ENCODE results near the gene IREB2. TPM values are rescaled to one million over a fixed set of nuclear protein-coding genes. Genes with fewer than 3 reads are reported as not detected.
A peak's percentile ranks its signal among the peaks of the same experiment; 100 is the strongest.
"Not testable (repeated sequence)": the region's sequence is repeated elsewhere in the genome, so short reads cannot be mapped to it uniquely, and the experiment has no call there.

The IREB2 gene, protein sequence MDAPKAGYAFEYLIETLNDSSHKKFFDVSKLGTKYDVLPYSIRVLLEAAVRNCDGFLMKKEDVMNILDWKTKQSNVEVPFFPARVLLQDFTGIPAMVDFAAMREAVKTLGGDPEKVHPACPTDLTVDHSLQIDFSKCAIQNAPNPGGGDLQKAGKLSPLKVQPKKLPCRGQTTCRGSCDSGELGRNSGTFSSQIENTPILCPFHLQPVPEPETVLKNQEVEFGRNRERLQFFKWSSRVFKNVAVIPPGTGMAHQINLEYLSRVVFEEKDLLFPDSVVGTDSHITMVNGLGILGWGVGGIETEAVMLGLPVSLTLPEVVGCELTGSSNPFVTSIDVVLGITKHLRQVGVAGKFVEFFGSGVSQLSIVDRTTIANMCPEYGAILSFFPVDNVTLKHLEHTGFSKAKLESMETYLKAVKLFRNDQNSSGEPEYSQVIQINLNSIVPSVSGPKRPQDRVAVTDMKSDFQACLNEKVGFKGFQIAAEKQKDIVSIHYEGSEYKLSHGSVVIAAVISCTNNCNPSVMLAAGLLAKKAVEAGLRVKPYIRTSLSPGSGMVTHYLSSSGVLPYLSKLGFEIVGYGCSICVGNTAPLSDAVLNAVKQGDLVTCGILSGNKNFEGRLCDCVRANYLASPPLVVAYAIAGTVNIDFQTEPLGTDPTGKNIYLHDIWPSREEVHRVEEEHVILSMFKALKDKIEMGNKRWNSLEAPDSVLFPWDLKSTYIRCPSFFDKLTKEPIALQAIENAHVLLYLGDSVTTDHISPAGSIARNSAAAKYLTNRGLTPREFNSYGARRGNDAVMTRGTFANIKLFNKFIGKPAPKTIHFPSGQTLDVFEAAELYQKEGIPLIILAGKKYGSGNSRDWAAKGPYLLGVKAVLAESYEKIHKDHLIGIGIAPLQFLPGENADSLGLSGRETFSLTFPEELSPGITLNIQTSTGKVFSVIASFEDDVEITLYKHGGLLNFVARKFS
- total RNA-seq, result 76.9 TPM

DNA sequence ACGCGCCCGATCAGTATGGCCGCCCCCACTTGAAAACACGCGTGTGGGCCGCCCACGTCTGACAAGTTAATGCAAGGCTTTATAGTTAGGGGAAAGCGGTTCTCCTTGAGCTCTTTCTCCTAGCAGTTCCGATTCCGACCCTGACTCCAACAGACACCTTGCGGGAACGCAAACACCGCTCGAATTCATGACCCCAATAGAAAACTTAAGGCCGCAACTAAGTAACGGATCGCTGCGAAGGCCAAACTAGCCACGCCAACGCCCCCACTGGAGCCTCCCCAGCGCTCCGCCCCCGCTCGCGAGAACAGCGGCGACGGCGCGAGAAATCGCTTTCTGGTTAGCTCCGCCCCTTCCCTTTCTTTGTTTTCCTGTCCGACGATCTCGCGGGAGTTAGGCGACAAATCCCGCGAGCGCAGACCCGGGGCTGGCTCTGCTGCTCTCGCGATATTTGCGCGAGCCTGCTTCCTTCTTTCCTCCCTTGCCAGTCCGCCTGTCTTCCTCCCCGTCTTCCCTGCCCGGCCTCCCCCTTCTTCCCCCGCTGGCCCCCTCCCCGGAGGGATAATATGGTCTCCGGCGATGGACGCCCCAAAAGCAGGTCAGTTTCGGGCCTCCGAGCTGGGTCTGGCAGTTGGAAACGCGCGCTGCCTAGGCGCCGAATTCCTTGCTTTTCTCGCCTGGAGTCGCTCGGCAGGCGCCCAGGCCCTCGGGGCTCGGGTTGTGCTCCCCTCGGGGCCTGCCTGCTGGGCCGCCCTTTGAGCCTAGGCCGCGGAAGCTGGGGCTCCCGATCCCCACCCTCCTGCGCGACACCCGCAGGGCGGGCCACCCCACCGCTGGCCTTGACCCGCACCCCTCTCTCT lies at the start of gene IREB2:
TSS of gene IREB2 (plus strand) at position 455 of the 857 bp plus-strand sequence. CDS start at position 577, 122 bp downstream.
- peak; percentile 96 for DNase-seq

DNA sequence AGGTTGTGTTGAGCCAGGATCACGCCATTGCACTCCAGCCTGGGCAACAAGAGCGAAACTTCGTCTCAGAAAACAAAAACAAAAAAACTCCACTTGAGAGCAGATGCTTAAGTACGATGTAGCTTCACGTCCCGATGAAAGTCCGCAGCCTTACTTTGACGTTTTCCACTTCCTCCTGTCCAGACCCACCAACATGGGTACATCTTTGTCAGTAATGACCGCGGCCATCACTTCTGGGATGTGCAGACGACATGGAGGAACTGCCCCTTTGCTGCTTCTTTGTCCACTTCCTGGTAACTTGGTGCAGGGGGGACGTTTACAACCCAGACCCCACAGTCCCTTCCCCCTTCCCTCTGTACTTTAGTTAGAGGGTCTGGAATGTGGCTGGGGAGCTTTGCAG lies 49.2 kb upstream of the IREB2 start:
- no peak for DNase-seq

DNA sequence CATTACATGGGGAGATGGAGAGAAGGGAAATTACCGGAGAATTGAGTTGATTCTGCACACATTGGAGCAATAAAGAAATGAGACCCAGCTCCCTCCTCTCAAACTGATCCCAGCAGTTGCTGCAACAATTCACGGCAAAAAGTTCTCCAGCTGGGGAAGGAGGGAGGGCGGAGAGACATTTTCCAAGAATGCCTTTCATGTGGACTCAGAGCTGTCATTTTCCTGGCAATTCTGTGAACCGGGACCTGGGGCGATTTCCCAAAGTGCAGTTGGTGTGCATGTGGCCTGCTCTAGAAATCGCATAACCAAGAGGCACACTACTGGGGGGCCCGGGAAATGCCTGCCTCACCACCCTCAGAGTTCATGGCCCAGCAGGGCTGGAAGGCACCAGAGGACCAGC lies 48.7 kb upstream of the IREB2 start:
- no peak for DNase-seq

DNA sequence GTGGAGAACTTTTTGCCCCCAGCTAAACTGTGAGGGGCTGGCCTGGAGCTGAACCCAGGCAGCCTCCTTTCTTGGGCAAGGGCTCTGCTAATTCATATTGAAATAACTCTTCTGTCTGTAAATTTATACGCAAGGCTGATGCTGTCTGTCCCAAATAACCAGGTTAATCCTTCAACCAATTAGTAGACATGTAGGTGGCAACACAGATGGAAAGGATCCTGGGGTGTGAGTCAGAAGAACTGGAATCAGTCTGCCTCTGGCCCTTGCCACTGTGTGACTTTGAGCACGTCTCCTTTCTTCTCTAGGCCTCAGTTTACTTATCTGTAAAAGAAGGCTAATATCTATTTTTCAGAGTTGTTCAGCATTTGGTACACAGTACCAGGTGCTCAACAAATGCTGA lies 48.3 kb upstream of the IREB2 start:
- no peak for DNase-seq

DNA sequence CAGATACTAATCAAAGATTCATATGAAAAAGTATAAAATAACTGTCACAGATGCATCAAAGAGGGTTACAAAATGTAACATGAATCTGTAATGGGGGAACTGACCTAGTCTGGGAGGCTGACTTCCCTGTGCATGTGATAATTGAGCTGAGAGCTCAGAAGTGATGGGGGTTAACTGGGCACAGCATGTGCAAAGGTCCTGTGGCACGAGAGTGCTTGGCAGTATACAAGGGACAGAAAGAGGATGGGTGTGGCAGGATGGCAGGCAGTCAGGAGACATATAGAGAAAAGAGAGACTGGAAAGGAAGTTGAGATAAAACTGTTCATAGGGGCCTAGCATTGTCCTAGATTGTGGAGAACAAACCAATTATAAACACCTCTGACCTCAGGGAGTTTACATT lies 47.8 kb upstream of the IREB2 start:
- no peak for DNase-seq

DNA sequence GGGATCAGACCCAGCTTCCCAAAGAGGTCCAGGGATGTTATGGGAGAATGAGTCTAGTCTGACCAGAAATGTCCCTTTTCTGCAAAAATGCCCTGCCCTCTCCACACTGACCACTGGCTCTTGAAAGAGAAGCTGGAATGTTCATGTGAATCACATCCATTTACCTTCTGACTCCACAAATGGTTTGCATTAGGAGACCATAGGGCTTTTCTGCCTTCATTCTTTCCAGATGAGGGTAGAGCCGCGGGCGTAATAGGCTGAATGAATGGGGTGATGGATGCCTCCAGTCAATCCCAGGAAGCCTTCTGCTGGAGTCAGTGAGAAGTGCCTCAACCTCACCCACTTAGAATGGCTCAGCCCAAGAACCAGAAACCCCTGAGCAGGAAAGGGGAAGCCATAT lies 47.2 kb upstream of the IREB2 start:
- DNase-seq, result no peak

DNA sequence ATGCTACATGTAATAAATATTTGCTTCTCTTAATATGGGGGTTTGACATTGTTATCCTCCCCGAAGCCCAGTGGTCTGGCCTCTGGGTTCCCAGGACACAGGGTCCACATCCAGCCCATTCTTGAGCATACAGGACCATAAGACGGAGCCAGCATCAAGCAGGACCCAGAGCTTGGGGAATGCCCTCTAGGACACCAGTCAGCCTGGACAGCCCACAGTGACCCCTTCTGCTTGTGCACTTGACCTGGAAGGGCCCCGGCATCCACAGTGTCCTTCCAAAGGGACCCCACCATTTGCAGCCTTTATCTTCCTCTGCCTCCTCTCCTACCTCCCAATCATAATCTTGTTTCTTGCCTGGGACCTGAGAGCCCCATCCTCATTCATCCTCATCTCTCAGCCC lies 46.2 kb upstream of the IREB2 start:
- DNase-seq, result no peak

DNA sequence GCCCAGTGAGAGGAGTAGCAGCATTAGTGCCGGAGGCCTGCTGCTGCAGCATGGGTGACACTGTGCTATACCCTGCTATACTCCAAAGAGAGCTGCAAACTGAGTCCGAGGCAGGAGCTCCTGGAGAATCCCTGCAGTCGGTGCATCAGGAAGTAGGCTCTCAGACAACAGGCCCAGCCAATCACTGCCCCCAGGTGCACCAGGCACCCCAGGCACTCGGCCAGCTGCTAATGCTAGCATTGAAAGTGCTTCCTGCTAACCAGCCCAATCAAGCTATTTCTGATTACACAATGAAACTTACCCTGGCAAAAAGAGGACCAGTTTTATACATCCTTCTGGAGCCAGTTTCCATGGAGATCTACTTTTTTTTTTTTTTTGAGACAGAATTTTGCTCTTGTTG lies 45.6 kb upstream of the IREB2 start:
- DNase-seq, result no peak

DNA sequence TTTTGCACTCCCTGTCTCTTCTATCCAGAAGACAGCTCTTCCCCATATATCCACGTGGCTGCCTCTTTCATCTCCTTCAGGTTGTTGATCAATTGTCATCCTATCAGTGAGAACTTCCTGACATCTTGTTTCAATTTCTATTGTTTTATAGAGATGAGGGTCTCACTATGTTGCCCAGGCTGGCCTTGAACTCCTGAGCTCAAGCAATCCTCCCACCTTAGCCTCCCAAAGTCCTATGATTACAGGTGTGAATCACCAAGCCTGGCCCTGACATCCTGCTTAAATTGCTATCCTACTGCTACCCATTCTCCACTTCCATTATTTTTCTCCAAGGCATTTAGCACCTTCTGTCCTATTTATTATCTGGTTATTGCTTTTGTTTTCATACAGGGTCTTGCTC lies 44.9 kb upstream of the IREB2 start:
- DNase-seq, result no peak

DNA sequence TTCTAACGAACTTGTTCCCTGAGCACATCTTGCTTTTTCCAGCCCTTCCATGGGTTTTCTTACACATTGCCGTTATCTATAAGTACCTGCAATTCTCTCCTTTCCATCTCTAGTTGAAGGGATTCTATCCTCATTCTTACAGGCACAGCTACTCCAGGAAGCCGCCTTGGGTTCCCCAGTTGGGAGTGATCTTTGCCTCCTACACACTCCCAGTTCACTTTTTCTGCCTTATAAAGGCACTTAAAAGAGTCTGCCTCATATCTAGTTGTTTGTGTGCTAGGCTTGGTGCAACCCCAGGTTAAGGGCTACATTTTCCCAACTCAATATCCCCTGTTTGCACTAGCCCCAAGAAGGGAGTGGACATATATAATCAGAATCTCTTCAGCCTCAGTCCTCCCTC lies 44.0 kb upstream of the IREB2 start:
- DNase-seq, result no peak

DNA sequence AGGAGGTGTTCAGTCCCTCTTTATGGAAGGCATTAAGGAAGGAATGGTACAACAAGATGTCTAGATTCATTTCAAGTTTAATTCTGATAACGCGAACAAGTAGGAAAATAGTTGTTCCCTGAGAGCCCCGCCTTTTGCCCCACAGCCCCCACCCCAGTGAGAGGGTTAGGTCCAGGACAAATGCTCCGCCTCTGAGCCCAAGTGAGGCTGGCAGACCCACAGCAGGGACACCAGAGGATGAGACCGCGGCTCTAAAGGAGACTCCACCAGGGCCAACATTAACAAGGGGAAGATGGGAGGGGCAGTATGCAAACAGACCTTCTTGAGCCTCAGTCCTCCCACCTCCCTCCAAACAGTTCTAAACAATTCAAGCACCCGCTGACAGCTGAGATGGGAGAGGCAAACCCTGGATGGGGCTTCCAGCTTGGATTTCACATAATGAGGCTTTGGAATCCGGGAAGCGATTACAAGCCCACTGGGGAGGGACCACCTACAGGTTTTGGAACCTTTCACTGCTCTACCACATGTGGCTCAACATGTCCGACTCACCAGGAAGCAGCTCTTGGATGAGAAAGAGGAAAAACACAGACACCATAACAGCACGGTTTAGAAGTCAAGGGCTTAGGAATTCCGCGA lies 42.9 kb upstream of the IREB2 start:
- DNase-seq, result no peak

DNA sequence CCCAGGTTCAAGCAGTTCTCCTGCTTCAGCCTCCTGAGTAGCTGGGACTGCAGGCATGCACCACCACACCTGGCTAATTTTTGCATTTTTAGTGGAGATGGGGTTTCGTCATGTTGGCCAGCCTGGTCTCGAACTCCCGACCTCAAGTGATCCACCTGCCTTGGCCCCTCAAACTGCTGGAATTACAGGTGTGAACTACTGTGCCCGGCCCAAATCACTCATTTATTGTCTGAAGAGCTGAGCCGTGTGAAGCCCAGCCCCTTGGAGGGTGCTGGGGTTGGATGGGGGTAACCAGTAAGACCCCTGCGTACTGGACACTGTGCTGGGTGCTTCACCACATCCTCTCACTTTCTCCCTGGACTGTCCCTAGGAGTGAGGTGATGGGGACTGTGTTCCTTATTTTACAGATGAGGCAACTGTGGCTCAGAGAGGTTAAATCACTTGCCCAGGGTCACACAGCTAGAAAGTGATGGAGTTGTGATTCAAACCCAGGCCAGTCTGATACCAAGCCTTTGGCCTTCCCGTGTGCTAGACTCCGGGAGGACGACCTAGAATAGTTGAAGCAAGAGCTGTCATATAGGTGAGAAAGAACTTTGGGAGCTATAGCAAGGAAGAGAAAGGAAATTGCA lies 41.7 kb upstream of the IREB2 start:
- no peak for DNase-seq

DNA sequence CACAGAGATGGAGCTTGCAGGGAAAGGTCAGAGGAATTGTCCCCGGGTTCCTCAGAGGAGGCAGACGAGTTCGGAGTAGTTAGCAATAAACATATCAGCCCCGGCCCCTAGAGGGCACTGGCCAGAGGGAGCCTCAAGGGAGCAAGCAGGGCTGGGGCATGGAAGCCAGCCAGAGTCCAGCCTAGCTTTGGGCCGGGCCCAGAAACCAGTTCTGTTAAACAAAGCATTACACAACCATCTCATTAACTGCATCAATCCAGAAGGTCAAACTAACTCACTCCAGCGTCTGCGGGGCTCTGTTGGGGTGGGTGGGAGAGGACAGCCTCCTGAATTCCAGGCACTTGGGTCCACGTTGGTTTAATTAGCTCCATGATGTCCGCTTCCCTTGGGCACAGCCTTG lies 41.0 kb upstream of the IREB2 start:
- DNase-seq, result no peak

DNA sequence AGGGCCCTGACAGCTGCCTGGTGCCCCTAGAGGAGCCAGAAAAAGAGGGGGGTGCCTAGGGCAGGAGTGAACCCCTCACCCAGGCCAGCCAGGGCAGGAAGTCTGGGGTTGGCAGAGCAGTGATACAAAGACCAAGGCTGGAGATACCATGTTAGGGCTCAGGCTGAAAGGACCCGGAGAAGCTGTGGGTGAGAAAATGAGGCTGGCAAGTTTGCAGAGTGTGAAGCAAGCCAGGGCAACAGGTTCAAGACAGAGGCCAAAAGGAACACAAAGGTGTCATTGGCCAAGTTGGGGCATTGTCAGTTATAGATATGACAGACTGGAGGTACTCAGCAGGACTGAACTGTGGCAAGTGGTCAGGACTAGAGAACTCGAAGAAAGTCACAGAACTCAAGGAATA lies 40.6 kb upstream of the IREB2 start:
- no peak for DNase-seq

DNA sequence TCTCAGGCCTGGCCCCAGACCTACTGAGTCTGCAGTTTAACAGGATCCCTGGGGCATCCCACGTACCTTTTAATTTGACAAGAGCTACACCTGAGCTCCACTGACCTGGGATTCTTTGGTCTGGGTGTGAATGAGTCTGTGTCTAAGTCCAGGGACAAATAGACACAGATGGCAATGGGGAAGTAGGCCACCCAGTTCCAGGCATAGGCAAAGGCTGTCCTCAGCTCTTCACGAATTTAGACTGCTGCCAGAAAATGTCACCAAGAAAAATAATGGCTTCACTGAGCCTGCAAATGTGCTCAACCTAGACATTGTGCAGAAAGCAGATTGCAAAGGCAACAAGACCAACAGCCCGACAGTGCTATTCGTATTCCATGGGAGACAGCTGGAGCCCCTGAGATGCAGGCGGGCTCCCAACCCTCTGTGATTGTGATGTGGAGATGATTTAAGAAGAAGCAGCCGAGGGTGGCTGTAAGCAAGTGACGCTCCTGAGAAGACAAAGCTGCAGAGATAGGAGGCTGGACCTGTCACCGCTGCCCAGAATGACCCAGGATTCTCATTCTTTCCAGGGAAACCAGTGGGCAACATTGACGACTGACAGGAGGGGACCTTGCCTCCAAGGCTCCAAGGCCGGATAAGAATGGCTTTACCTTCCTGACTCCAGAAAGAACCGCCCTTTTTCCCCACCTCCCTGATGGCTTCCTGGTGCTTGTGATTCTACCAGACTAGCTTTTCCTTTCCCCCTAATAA lies 39.8 kb upstream of the IREB2 start:
- no peak for DNase-seq

DNA sequence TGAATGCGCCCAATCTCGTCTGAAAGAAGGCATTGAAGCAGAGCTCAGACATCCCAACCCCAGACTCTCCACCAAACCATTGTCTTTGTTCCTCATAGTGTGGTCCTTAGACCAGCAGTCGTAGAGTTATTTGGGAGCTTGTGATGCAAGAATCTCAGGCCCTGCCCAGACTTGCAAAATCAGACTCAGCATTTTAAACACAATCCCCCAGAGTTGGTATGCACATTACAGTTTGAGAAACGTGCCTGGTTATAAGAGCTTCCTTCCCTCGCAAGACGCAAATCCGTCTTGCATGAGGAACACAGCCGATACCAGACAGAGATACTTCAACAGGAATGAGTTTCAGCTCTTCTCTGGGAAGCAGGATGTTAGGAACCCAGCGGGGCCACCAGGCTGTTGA lies 38.9 kb upstream of the IREB2 start:
- no peak for DNase-seq

DNA sequence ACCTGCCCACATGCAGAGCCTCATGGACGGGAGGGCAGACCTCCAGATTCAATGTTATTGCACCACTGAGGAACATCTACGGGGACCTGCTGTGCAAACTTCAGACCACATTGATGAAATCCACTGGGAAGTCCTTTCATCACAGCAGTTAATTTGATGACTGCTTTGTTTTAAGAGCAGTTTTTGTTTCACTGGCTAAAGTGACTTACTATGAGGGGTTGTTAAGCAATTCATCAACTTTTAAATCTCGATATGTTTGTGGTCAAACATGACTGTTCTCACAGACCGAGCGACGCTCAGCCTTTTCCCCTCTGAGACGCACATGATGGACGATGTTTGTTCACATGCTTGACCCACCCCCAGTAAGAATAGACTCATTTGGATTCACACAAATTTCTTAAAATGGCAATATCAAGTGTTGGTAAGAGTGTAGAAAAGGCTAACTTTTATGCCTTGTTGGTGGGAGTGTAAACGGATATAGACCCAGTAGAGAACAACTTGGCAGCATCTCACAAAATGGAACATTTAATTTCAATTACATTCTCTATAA lies 35.9 kb upstream of the IREB2 start:
- DNase-seq, result no peak

DNA sequence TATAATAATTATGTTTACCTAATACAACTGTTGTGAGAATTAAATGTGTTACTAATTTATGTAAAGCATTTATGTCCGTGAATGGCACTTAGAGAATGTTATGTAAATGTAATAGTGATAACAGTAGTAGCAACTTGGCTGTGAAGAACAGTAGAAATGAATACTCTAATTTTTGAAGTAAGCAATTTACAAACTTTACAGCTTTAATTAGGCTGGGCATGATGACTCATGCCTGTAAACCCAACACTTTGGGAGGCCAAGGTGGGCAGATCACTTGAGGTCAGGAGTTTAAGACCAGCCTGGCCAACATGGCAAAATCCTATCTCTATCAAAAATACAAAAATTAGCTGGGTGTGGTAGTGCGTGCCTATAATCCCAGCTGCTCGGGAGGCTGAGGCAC lies 33.9 kb upstream of the IREB2 start:
- no peak for DNase-seq

DNA sequence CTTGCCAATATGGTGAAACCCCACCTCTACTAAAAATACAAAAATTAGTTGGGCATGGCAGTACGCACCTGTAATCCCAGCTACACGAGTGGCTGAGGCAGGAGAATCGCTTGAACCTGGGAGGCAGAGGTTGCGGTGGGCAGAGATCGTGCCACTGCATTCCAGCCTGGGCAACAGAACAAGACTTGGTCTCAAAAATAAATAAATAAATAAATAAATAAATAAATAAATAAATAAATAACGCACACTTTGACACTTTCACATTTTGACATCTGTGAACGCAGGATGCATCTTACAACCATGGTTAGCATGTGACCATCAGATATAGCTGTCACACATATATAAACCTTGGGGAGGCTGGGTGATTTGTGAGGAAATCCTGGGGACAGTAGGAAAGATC lies 33.2 kb upstream of the IREB2 start:
- DNase-seq, result not testable (repeated sequence)

DNA sequence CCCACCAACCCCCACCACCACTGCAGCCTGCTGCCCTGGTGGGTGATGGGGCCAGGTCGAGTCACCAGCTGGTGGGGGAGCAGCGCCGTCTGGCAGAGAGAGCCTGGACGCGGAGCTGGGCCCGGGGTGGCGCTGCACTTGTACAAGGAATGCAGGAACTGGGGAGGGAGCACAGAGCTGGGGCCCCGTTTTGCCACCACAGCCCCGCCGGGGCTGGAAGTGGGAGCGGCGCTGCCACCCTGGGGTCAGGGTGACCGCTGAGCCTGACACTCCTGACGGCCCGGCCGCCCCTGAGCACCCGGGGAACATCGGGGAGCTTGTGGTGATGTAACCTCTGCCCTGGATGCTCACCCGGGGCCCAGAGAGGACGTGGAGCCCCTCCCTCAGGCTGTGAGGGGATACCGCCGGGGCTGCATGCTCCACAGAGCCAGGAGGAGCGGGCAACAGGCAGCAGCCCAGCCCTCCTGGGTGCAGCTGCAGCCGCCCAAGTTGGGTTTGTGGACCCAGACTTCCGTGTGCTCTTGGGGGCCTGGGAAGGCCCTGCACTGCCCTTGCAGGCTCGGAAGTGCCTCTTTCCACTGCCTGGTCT lies 32.6 kb upstream of the IREB2 start:
- DNase-seq, result no peak
